GM15510 (cell line): ENCODE results near the gene CALHM1.

ENCODE experiments used
- POLR2A ChIP-seq: IDR thresholded peaks from 3 replicates; pipeline ENCODE4 v1.6.1; 2011; ENCODE audit warnings: borderline replicate concordance; ENCODE audit not compliant: insufficient read length; ENCODE audit errors: extremely low read depth

The CALHM1 gene

GRCh38 chr10:103493362-103493915 lies 34.7 kb upstream of the CALHM1 start, which contains the start of gene NEURL1:
Gene NEURL1, plus strand, starts transcription at chr10:103493705. Its CDS starts 683 bp downstream, at chr10:103494388.
- TF ChIP-seq POLR2A: no peak

GRCh38 chr10:103492655-103493261 lies 34.1 kb upstream of the CALHM1 start:
- TF ChIP-seq POLR2A: no peak

- no peak for TF ChIP-seq POLR2A
Observed at GRCh38 chr10:103491729-103492364, 33.1 kb upstream of the CALHM1 start.

- TF ChIP-seq POLR2A: no peak
Observed at GRCh38 chr10:103490986-103491314, 32.2 kb upstream of the CALHM1 start.

GRCh38 chr10:103487410-103487708 lies 28.7 kb upstream of the CALHM1 start:
- no peak for TF ChIP-seq POLR2A

- TF ChIP-seq POLR2A: no peak
Observed at GRCh38 chr10:103481974-103482531, 23.4 kb upstream of the CALHM1 start.

- TF ChIP-seq POLR2A: no peak
Observed at GRCh38 chr10:103480521-103480920, 21.8 kb upstream of the CALHM1 start.

- no peak for TF ChIP-seq POLR2A
Observed at GRCh38 chr10:103479135-103479534, 20.4 kb upstream of the CALHM1 start, which contains the start of gene CALHM3. Gene CALHM3, minus strand, starts transcription at chr10:103479240. Its CDS starts 208 bp downstream, at chr10:103479032.

- no peak for TF ChIP-seq POLR2A
Observed at GRCh38 chr10:103478671-103479070, 20.0 kb upstream of the CALHM1 start.

- TF ChIP-seq POLR2A: no peak
Observed at GRCh38 chr10:103476046-103476768, 17.5 kb upstream of the CALHM1 start.

GRCh38 chr10:103475437-103475836 lies 16.7 kb upstream of the CALHM1 start:
- TF ChIP-seq POLR2A: no peak

GRCh38 chr10:103474077-103474476 lies 15.4 kb upstream of the CALHM1 start:
- TF ChIP-seq POLR2A: no peak

- no peak for TF ChIP-seq POLR2A
Observed at GRCh38 chr10:103473261-103473671, 14.6 kb upstream of the CALHM1 start.

- TF ChIP-seq POLR2A: peak; percentile 43
Observed at GRCh38 chr10:103472005-103472404, 13.3 kb upstream of the CALHM1 start.
